Measurements from ENCODE around the gene TMEM200B. TPM values are rescaled to one million over a fixed set of nuclear protein-coding genes. Genes with fewer than 3 reads are reported as not detected.

Gene TMEM200B
- total RNA-seq, 1 donor from 2014 or later = 15.4 TPM

GRCh38 chr1:29148656-29149491 is 25.2 kb upstream of the TMEM200B start:
- H3K9me3 Mint-ChIP-seq (ENCODE audit: low read depth) = no peaks in the 10 kb centered on the region
- no peak overlapping the region for H3K27ac Mint-ChIP-seq (ENCODE audit: unreplicated experiment)
- no peaks in the 10 kb centered on the region for H3K27me3 Mint-ChIP-seq (ENCODE audit: low read depth)
- peaks cover 8% of the 10 kb centered on the region for H3K4me1 Mint-ChIP-seq (ENCODE audit: low read depth)
- no peak for TF ChIP-seq CTCF (IDR thresholded peaks at IDR 0.05)
- H3K4me3 Mint-ChIP-seq (ENCODE audit: unreplicated experiment) = no peak overlapping the region
- peaks cover 62% of the 10 kb centered on the region for H3K36me3 Mint-ChIP-seq (ENCODE audit: low read depth)
- peak; percentile 74 for DNase-seq (ENCODE audit: low spot score)

GRCh38 chr1:29145739-29146437 is 22.2 kb upstream of the TMEM200B start:
- DNase-seq (ENCODE audit: low spot score) = no peak
- Mint-ChIP-seq H3K27me3 (ENCODE audit: low read depth) (no peaks in the 10 kb centered on the region), H3K9me3 (ENCODE audit: low read depth) (no peaks in the 10 kb centered on the region), H3K36me3 (ENCODE audit: low read depth) (peaks cover 54% of the 10 kb centered on the region), H3K4me1 (ENCODE audit: low read depth) (peaks cover 8% of the 10 kb centered on the region), H3K4me3 (ENCODE audit: unreplicated experiment) (no peak overlapping the region), H3K27ac (ENCODE audit: unreplicated experiment) (peak overlapping the region; percentile 15)
- no peak for TF ChIP-seq CTCF (IDR thresholded peaks at IDR 0.05)

GRCh38 chr1:29144178-29144577 is 20.5 kb upstream of the TMEM200B start:
- H3K36me3 Mint-ChIP-seq (ENCODE audit: low read depth) = peaks cover 38% of the 10 kb centered on the region
- H3K27me3 Mint-ChIP-seq (ENCODE audit: low read depth) = no peaks in the 10 kb centered on the region
- no peak overlapping the region for H3K27ac Mint-ChIP-seq (ENCODE audit: unreplicated experiment)
- H3K9me3 Mint-ChIP-seq (ENCODE audit: low read depth) = no peaks in the 10 kb centered on the region
- DNase-seq (ENCODE audit: low spot score) = no peak
- peaks cover 8% of the 10 kb centered on the region for H3K4me1 Mint-ChIP-seq (ENCODE audit: low read depth)
- TF ChIP-seq CTCF (IDR thresholded peaks at IDR 0.05) = no peak
- no peak overlapping the region for H3K4me3 Mint-ChIP-seq (ENCODE audit: unreplicated experiment)

- no peak overlapping the region for H3K27ac Mint-ChIP-seq (ENCODE audit: unreplicated experiment)
- peaks cover 24% of the 10 kb centered on the region for H3K36me3 Mint-ChIP-seq (ENCODE audit: low read depth)
- no peaks in the 10 kb centered on the region for H3K9me3 Mint-ChIP-seq (ENCODE audit: low read depth)
- no peaks in the 10 kb centered on the region for H3K27me3 Mint-ChIP-seq (ENCODE audit: low read depth)
- no peak overlapping the region for H3K4me3 Mint-ChIP-seq (ENCODE audit: unreplicated experiment)
- H3K4me1 Mint-ChIP-seq (ENCODE audit: low read depth) = peaks cover 8% of the 10 kb centered on the region
- no peak for TF ChIP-seq CTCF (IDR thresholded peaks at IDR 0.05)
- no peak for DNase-seq (ENCODE audit: low spot score)
Observed at GRCh38 chr1:29142714-29143113, 19.0 kb upstream of the TMEM200B start.

GRCh38 chr1:29136391-29136915 is 12.8 kb upstream of the TMEM200B start:
- no peak for TF ChIP-seq CTCF (IDR thresholded peaks at IDR 0.05)
- Mint-ChIP-seq H3K4me1 (ENCODE audit: low read depth) (no peaks in the 10 kb centered on the region), H3K9me3 (ENCODE audit: low read depth) (no peaks in the 10 kb centered on the region), H3K27ac (ENCODE audit: unreplicated experiment) (no peak overlapping the region), H3K36me3 (ENCODE audit: low read depth) (no peaks in the 10 kb centered on the region), H3K27me3 (ENCODE audit: low read depth) (no peaks in the 10 kb centered on the region), H3K4me3 (ENCODE audit: unreplicated experiment) (no peak overlapping the region)
- peak; percentile 48 for DNase-seq (ENCODE audit: low spot score)

Measured in chondrocyte (in vitro differentiated cells).